ENCODE measurements around the gene SUGCT. TPM values are rescaled to one million over a fixed set of nuclear protein-coding genes. Genes with fewer than 3 reads are reported as not detected.

Gene SUGCT
- total RNA-seq, 1 donor from 2014 or later: 7.1 TPM

DNA sequence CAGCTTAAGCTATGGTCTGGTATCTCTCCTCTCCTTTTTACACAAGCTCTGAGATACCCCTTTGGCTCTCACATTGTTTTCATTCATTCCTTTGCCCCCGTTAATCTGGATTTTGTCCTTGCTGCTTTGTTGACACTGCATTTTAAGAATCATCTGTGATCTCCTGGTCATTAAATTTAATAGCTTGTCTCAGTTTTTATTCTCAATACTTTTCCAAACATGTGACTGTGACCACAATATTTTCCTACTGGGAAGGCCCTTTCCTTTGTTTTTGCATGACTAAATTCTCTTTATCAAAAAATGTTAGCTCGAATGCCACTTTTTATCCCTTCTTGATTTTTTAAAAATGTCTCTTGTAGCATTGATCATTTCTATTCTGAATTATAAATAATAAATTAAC, 171.2 kb downstream of the SUGCT start:
- H3K9me3 Mint-ChIP-seq: no peaks in the 10 kb centered on the region
- DNase-seq (ENCODE audit: extremely low spot score, unreplicated experiment): no peak
- H3K27me3 Mint-ChIP-seq: no peaks in the 10 kb centered on the region
- no peak overlapping the region for H3K27ac Mint-ChIP-seq
- no peaks in the 10 kb centered on the region for H3K4me1 Mint-ChIP-seq (ENCODE audit: unreplicated experiment)
- no peak overlapping the region for H3K4me3 Mint-ChIP-seq
- TF ChIP-seq, protein P1, sequence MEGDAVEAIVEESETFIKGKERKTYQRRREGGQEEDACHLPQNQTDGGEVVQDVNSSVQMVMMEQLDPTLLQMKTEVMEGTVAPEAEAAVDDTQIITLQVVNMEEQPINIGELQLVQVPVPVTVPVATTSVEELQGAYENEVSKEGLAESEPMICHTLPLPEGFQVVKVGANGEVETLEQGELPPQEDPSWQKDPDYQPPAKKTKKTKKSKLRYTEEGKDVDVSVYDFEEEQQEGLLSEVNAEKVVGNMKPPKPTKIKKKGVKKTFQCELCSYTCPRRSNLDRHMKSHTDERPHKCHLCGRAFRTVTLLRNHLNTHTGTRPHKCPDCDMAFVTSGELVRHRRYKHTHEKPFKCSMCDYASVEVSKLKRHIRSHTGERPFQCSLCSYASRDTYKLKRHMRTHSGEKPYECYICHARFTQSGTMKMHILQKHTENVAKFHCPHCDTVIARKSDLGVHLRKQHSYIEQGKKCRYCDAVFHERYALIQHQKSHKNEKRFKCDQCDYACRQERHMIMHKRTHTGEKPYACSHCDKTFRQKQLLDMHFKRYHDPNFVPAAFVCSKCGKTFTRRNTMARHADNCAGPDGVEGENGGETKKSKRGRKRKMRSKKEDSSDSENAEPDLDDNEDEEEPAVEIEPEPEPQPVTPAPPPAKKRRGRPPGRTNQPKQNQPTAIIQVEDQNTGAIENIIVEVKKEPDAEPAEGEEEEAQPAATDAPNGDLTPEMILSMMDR (conservative IDR thresholded peaks at IDR 0.05): no peak
- H3K36me3 Mint-ChIP-seq: no peaks in the 10 kb centered on the region

DNA sequence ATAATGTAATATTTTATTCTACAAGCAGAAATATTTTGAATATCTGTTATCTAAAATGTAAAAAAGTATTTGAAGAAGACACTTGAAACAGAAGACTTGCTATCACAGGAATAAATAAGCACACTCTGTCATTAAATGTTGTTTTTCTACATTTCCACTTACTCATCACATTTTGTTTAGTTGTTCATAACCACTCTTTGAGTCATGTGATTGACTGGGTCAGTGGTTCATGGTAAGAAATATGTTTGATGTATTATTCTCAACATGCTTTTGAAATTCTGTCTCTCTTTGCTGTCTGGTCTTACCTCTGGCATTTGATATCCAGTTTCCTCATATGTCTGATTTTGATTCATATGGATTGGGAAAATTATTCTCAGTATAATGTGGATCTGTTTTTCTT, 171.8 kb downstream of the SUGCT start:
- Mint-ChIP-seq H3K9me3 (no peaks in the 10 kb centered on the region), H3K27ac (no peak overlapping the region), H3K4me1 (ENCODE audit: unreplicated experiment) (no peaks in the 10 kb centered on the region), H3K27me3 (no peaks in the 10 kb centered on the region), H3K36me3 (no peaks in the 10 kb centered on the region), H3K4me3 (no peak overlapping the region)
- DNase-seq (ENCODE audit: extremely low spot score, unreplicated experiment): no peak
- TF ChIP-seq, protein P1 (conservative IDR thresholded peaks at IDR 0.05): no peak

DNA sequence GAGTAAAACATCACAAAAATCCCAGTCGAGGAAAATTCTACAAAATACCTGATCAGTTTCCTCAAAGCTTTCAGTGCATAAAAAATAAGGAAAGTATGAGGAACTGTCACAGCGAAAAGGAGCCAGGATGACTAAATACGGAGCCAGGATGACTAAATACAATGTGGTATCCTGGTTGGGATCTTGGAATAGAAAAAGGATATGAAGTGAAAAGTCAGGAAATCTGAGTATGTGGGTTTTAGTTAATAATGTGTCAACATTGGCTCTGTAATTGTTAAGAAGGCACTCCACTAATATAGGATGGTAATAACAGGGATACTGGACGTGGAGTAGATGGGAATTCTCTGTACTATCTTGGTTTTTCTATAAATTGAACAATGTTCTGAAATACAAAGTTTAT, 175.5 kb downstream of the SUGCT start:
- Mint-ChIP-seq H3K9me3 (no peaks in the 10 kb centered on the region), H3K36me3 (no peaks in the 10 kb centered on the region), H3K4me1 (ENCODE audit: unreplicated experiment) (no peaks in the 10 kb centered on the region), H3K27me3 (no peaks in the 10 kb centered on the region), H3K27ac (no peak overlapping the region), H3K4me3 (no peak overlapping the region)
- no peak for DNase-seq (ENCODE audit: extremely low spot score, unreplicated experiment)
- TF ChIP-seq, protein P1 (conservative IDR thresholded peaks at IDR 0.05): no peak

DNA sequence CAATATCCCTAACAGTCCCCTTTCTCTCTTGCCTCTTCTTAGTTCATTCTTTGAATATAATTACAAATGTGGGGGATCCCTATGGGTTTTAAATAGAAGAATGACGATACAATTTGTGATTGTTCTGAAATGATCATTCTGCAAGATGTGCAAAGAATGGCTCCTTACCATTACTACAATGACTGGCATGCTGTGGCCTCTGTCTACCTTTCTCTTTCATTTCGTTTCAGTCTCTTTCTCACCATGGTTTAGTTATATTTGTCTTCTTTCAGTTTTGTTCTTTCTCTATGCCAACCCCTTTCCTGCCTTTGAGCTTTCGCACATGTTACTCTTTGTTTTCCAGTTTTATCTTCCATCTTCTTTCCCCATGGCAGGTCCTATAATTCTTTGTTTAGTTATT, 176.5 kb downstream of the SUGCT start:
- no peaks in the 10 kb centered on the region for H3K27me3 Mint-ChIP-seq
- DNase-seq (ENCODE audit: extremely low spot score, unreplicated experiment): no peak
- no peak overlapping the region for H3K4me3 Mint-ChIP-seq
- no peak overlapping the region for H3K27ac Mint-ChIP-seq
- TF ChIP-seq, protein P1 (conservative IDR thresholded peaks at IDR 0.05): no peak
- no peaks in the 10 kb centered on the region for H3K9me3 Mint-ChIP-seq
- no peaks in the 10 kb centered on the region for H3K4me1 Mint-ChIP-seq (ENCODE audit: unreplicated experiment)
- no peaks in the 10 kb centered on the region for H3K36me3 Mint-ChIP-seq

DNA sequence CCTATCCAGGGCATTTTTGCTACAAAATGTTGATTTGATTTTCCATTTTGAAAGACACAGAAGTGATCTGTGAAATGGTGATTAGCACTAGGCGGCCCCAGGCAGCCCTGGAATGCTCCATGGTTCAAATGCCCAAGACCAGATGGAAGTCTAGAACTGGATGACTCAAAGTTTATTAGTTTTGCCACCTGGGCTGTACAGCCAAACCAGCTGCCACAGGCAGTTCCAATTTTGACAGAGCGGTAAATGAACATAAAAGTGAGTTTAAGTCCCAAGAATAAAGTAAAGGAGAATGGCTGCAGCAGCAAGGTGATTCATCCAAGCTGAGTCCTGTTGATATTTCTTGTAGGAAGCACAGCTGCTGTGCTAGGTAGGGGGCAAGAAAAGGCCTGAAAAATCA, 180.5 kb downstream of the SUGCT start:
- H3K27me3 Mint-ChIP-seq: no peaks in the 10 kb centered on the region
- H3K4me3 Mint-ChIP-seq: no peak overlapping the region
- H3K27ac Mint-ChIP-seq: no peak overlapping the region
- no peaks in the 10 kb centered on the region for H3K9me3 Mint-ChIP-seq
- peaks cover 3% of the 10 kb centered on the region for H3K36me3 Mint-ChIP-seq
- TF ChIP-seq, protein P1 (conservative IDR thresholded peaks at IDR 0.05): no peak
- DNase-seq (ENCODE audit: extremely low spot score, unreplicated experiment): no peak
- H3K4me1 Mint-ChIP-seq (ENCODE audit: unreplicated experiment): no peaks in the 10 kb centered on the region

DNA sequence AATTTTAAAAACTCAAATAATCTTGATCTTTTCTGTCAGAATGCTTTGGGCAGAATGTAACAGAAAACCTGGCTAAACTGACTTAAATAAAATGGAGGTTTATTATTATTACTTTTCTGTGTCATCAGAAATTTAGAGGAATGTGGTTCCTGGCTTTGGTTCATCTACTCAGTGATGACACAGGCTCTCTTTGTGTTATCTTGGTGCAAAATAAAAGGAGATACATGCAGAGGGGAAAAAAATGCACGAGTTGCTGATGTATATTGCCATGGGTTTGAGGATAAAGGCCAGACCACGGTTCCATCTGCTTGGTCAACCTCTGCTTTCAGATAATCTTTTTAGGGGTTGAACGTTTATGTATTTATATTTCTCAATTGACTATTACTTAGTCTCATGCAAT, 181.4 kb downstream of the SUGCT start:
- H3K9me3 Mint-ChIP-seq: no peaks in the 10 kb centered on the region
- H3K27ac Mint-ChIP-seq: no peak overlapping the region

More for the DNA sequence above, 181.4 kb downstream of the SUGCT start:
- no peaks in the 10 kb centered on the region for H3K27me3 Mint-ChIP-seq
- H3K36me3 Mint-ChIP-seq: peaks cover 3% of the 10 kb centered on the region
- no peak overlapping the region for H3K4me3 Mint-ChIP-seq
- no peak for DNase-seq (ENCODE audit: extremely low spot score, unreplicated experiment)
- H3K4me1 Mint-ChIP-seq (ENCODE audit: unreplicated experiment): no peaks in the 10 kb centered on the region
- TF ChIP-seq, protein P1 (conservative IDR thresholded peaks at IDR 0.05): no peak

Measured in type B pancreatic cell (in vitro differentiated cells).